T47D (cell line): Measurements from ENCODE around the gene ZBTB8A.
"Not testable (repeated sequence)": the region's sequence is repeated elsewhere in the genome, so short reads cannot be mapped to it uniquely, and the experiment has no call there.

ENCODE experiments used
- DNase-seq, 2 experiments: peaks; one replicate each; pipeline versions ENCODE4 v3.0.0 to v3.0.0-alpha.2; 2011 to 2012; ENCODE audit warnings: low read depth in 1 of 2, low spot score in 1 of 2
- JUND ChIP-seq: IDR thresholded peaks from 2 replicates; pipeline ENCODE4 v1.6.1; 2012; ENCODE audit warnings: low read depth
- in situ Hi-C: cut with HindIII; loops from 2 replicates; pipeline ENCODE4 v1.10.0; 2016; ENCODE audit warnings: low sequenced_read_pairs, low pct_unique_long_range_greater_than_20kb

Gene ZBTB8A

GRCh38 chr1:32612189-32612881 lies 73.1 kb downstream of the ZBTB8A start:
- DNase-seq = peak; percentile 77 to 91
- in situ Hi-C loops = no loop called here
- no peak for TF ChIP-seq JUND

GRCh38 chr1:32613472-32613871 lies 74.2 kb downstream of the ZBTB8A start:
- in situ Hi-C loops = no loop called here
- TF ChIP-seq JUND = no peak
- no peak for DNase-seq

GRCh38 chr1:32618673-32619221 lies 79.5 kb downstream of the ZBTB8A start:
- in situ Hi-C loops = no loop called here
- peak in 1 of 2 experiments; percentile 42 for DNase-seq

GRCh38 chr1:32619701-32620485 lies 80.7 kb downstream of the ZBTB8A start:
- in situ Hi-C loops = no loop called here
- DNase-seq = peak in 1 of 2 experiments; percentile 16
- no peak for TF ChIP-seq JUND

More at GRCh38 chr1:32618673-32619221, 79.5 kb downstream of the ZBTB8A start:
- TF ChIP-seq JUND = no peak

- no peak for TF ChIP-seq JUND
- in situ Hi-C loops = no loop called here
- DNase-seq = no peak
Observed at GRCh38 chr1:32622205-32622604, 83.0 kb downstream of the ZBTB8A start.

GRCh38 chr1:32622806-32623681 lies 83.8 kb downstream of the ZBTB8A start:
- no peak for TF ChIP-seq JUND
- no peak for DNase-seq
- in situ Hi-C loops = no loop called here

- in situ Hi-C loops = no loop called here
- no peak for TF ChIP-seq JUND
Observed at GRCh38 chr1:32623775-32624174, 84.5 kb downstream of the ZBTB8A start.

GRCh38 chr1:32626176-32626575 lies 86.9 kb downstream of the ZBTB8A start:
- peak in 1 of 2 experiments; percentile 40 for DNase-seq
- TF ChIP-seq JUND = no peak
- in situ Hi-C loops = no loop called here

More at GRCh38 chr1:32623775-32624174, 84.5 kb downstream of the ZBTB8A start:
- no peak for DNase-seq

GRCh38 chr1:32627596-32628162 lies 88.5 kb downstream of the ZBTB8A start:
- no peak for DNase-seq
- in situ Hi-C loops = no loop called here
- TF ChIP-seq JUND = no peak

- DNase-seq, in situ Hi-C loops: not testable (repeated sequence)
Observed at GRCh38 chr1:32630173-32630572, 90.9 kb downstream of the ZBTB8A start.

- in situ Hi-C loops = no loop called here
- no peak for TF ChIP-seq JUND
- no peak for DNase-seq
Observed at GRCh38 chr1:32632829-32633228, 93.6 kb downstream of the ZBTB8A start.
